Transverse colon (tissue), 4 donors: ENCODE data around the gene ING1. TPM values are rescaled to one million over a fixed set of nuclear protein-coding genes. Genes with fewer than 3 reads are reported as not detected.

Source experiments
- DNase-seq: peaks from one replicate; pipeline ENCODE4 v3.0.0-alpha.2; 2019
- H3K27ac ChIP-seq, 4 donors: fragments of 200-600 bp; sonication (generic); 2 replicates each; pipeline ENCODE4 v1.5.1; 2016 to 2018; ENCODE audit warnings: inconsistent platforms in 4 of 4
- H3K27me3 ChIP-seq: fragments of 200-600 bp; sonication (generic); 2 replicates; pipeline ENCODE4 v1.5.1; 2017; ENCODE audit warnings: inconsistent platforms
- H3K36me3 ChIP-seq, 4 donors: fragments of 200-600 bp; sonication (generic); 2 replicates each; pipeline ENCODE4 v1.5.1; 2017 to 2019; ENCODE audit warnings: inconsistent platforms in 4 of 4
- H3K4me1 ChIP-seq, 4 donors: fragments of 200-600 bp; sonication (generic); 2 replicates each; pipeline ENCODE4 v1.5.1; 2017 to 2020; ENCODE audit warnings: inconsistent platforms in 4 of 4
- H3K4me3 ChIP-seq, 4 donors: fragments of 200-600 bp; sonication (generic); 1 replicate in 1 of 4; 2 replicates in 3 of 4; pipeline versions ENCODE4 v1.5.1 to v1.6.1; 2017 to 2019; ENCODE audit warnings: inconsistent platforms in 4 of 4
- H3K9me3 ChIP-seq, 2 donors: fragments of 200-600 bp; sonication (generic); 2 replicates each; pipeline ENCODE4 v1.5.1; 2017 to 2019; ENCODE audit warnings: inconsistent platforms in 2 of 2
- EP300 ChIP-seq: sonication (generic); formaldehyde crosslinking; IDR thresholded peaks from one replicate; pipeline ENCODE4 v1.6.1; 2017; ENCODE audit warnings: antibody characterized with exemption, low read depth
- POLR2A ChIP-seq: fragments of 450-650 bp; IDR thresholded peaks from one replicate; pipeline ENCODE4 v1.6.1; 2016; ENCODE audit warnings: antibody characterized with exemption, mild to moderate bottlenecking, moderate library complexity
- POLR2AphosphoS5 ChIP-seq, 3 donors: sonication (generic); formaldehyde crosslinking; IDR thresholded peaks; one replicate each; pipeline ENCODE4 v1.6.1; 2016; ENCODE audit warnings: antibody characterized with exemption in 3 of 3
- WGBS, 2 donors: methylation state at CpG; one replicate each; pipeline ENCODE4 v1.1.5; 2018; ENCODE audit warnings: low coverage in 1 of 2; 5-methylcytosine and 5-hydroxymethylcytosine counted together
- in situ Hi-C, 4 donors: fragments of 200-750 bp; cut with MboI; loops; one replicate each; pipeline versions ENCODE4 v1.15.0 to v1.15.1; 2017; ENCODE audit warnings: low sequenced_read_pairs in 3 of 4, low pct_ligation_motif_present in 1 of 4, low pct_unique_long_range_greater_than_20kb in 1 of 4
- intact Hi-C: fragments of 100-400 bp; cut with DNase I; formaldehyde crosslinking; loops from one replicate; pipeline ENCODE4 v1.15.1; 2023; ENCODE audit warnings: low total_unique reads
- total RNA-seq, 4 donors: library from RNA; depleted of rRNA; stranded (reverse); fragments of >200 nt; gene quantifications; one replicate each; pipeline ENCODE4 v1.1.0, GENCODE V29; 2016
- TF ChIP-seq, protein P1 (sequence below), 5 experiments: fragments of 200-600 bp in 3 of 5; fragments of 450-650 bp in 2 of 5; sonication (generic) in 3 of 5; IDR thresholded peaks; 1 replicate in 2 of 5; 2 replicates in 3 of 5; pipeline ENCODE4 v1.5.1; 2016 to 2017; ENCODE audit warnings: antibody characterized with exemption in 5 of 5, inconsistent platforms in 3 of 5, mild to moderate bottlenecking in 2 of 5, moderate library complexity in 1 of 5

ING1 gene
- total RNA-seq, 4 donors from 2014 or later, result 14.9 to 35.5 (median 25.8) TPM

- intact Hi-C loops, result no loop called here
- Histone ChIP-seq H3K9me3 (no peaks in the 10 kb centered on the region), H3K4me3 (no peak overlapping the region), H3K27me3 (no peaks in the 10 kb centered on the region), H3K4me1 (no peaks in the 10 kb centered on the region), H3K36me3 (no peaks in the 10 kb centered on the region), H3K27ac (no peak overlapping the region)
- in situ Hi-C loops, result no loop called here
- DNase-seq, result no peak
- no peak for TF ChIP-seq POLR2A
- TF ChIP-seq, protein P1, sequence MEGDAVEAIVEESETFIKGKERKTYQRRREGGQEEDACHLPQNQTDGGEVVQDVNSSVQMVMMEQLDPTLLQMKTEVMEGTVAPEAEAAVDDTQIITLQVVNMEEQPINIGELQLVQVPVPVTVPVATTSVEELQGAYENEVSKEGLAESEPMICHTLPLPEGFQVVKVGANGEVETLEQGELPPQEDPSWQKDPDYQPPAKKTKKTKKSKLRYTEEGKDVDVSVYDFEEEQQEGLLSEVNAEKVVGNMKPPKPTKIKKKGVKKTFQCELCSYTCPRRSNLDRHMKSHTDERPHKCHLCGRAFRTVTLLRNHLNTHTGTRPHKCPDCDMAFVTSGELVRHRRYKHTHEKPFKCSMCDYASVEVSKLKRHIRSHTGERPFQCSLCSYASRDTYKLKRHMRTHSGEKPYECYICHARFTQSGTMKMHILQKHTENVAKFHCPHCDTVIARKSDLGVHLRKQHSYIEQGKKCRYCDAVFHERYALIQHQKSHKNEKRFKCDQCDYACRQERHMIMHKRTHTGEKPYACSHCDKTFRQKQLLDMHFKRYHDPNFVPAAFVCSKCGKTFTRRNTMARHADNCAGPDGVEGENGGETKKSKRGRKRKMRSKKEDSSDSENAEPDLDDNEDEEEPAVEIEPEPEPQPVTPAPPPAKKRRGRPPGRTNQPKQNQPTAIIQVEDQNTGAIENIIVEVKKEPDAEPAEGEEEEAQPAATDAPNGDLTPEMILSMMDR (IDR thresholded peaks at IDR 0.05), result no peak
- no peak for TF ChIP-seq EP300
- TF ChIP-seq POLR2AphosphoS5 (IDR thresholded peaks at IDR 0.05), result no peak
Observed at GRCh38 chr13:110737555-110737954, 24.1 kb downstream of the ING1 start.

GRCh38 chr13:110743687-110744086 lies 30.2 kb downstream of the ING1 start:
- in situ Hi-C loops, result no loop called here

GRCh38 chr13:110746438-110746837 lies 32.9 kb downstream of the ING1 start:
- intact Hi-C loops, result no loop called here
- Histone ChIP-seq H3K27me3 (no peaks in the 10 kb centered on the region), H3K27ac (no peak overlapping the region), H3K4me1 (no peaks in the 10 kb centered on the region), H3K4me3 (no peak overlapping the region), H3K9me3 (no peaks in the 10 kb centered on the region), H3K36me3 (no peaks in the 10 kb centered on the region)
- WGBS, 2 donors, result 64 to 81% methylated on average over 1 of the region's 1 CpG
- in situ Hi-C loops, result no loop called here
- TF ChIP-seq, protein P1 (IDR thresholded peaks at IDR 0.05), result no peak
- DNase-seq, result no peak

More at GRCh38 chr13:110743687-110744086, 30.2 kb downstream of the ING1 start:
- intact Hi-C loops, result no loop called here
- Histone ChIP-seq H3K27me3 (no peaks in the 10 kb centered on the region), H3K36me3 (no peaks in the 10 kb centered on the region), H3K4me3 (no peak overlapping the region), H3K9me3 (no peaks in the 10 kb centered on the region), H3K4me1 (no peaks in the 10 kb centered on the region), H3K27ac (no peak overlapping the region)
- DNase-seq, result no peak
- TF ChIP-seq POLR2A, result no peak
- TF ChIP-seq, protein P1 (IDR thresholded peaks at IDR 0.05), result no peak
- TF ChIP-seq EP300, result no peak
- TF ChIP-seq POLR2AphosphoS5 (IDR thresholded peaks at IDR 0.05), result no peak
- 52% methylated on average over 1 of the region's 1 CpG; no CpG with 5 or more reads in 1 of the 2 donors for WGBS, 2 donors

DNA sequence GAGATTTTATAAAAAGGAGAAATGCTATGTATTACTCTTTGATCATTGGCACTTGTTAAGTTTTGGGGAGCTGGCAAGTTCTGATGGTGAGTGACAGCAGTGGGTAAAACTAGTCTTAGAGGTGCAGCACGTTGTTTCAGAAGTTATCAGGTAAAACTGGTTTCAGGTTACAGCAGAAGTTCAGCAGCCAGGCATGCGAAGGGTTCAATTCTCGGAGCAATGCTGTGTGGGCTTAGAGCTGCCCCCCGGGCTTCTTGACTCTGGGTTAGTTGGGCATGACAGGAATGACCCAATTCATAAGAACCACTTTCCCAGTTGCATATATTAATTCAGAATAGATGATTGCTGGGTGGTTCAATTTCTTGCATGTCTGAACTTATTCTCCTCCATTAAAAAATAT lies 34.8 kb downstream of the ING1 start:
- intact Hi-C loops, result no loop called here
- 78 to 81% methylated on average over 4 of the region's 4 CpGs for WGBS, 2 donors
- Histone ChIP-seq H3K4me1 (no peaks in the 10 kb centered on the region), H3K27ac (no peak overlapping the region), H3K4me3 (no peak overlapping the region), H3K9me3 (no peaks in the 10 kb centered on the region), H3K36me3 (no peaks in the 10 kb centered on the region), H3K27me3 (no peaks in the 10 kb centered on the region)
- no peak for DNase-seq
- TF ChIP-seq, protein P1 (IDR thresholded peaks at IDR 0.05), result no peak
- TF ChIP-seq POLR2AphosphoS5 (IDR thresholded peaks at IDR 0.05) (no peak), EP300 (no peak), POLR2A (no peak)
- in situ Hi-C loops, result no loop called here
